ENCODE measurements around the gene ARHGAP44. TPM values are rescaled to one million over a fixed set of nuclear protein-coding genes. Genes with fewer than 3 reads are reported as not detected.

Gene ARHGAP44
- total and polyA plus RNA-seq, 9 of the 15 experiments (the other 6 are each of a cell fraction or from before 2014, with no cell fraction given) = 0.01 to 0.68 (median 0.07) TPM; not detected in 1

DNA sequence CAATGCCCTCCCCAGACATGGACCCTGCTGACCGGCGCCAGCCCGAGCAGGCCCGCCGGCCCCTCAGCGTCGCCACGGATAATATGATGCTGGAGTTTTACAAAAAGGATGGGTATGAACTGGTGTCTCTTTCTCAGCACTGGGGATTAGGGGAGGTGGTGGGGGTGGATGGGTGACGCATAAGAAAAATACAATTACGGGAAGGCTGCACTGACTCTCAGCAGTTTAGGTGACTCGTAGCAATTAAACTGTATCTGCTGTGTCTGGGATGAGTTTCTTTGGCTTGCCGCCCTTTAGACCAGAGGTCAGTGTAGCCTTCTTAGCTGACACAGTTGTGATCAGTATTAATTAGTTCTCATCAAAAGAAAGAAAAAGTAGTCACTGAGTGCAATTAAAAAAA is 169.5 kb downstream of the ARHGAP44 start:
- Histone ChIP-seq H3K4me3 (no peak overlapping the region), H3K79me2 (ENCODE audit: control insufficient read depth, insufficient read depth, low read length) (no peaks in the 10 kb centered on the region), H3K36me3 (ENCODE audit: control insufficient read depth, insufficient read depth, low read length) (no peaks in the 10 kb centered on the region), H2AFZ (ENCODE audit: low read depth, low read length) (no peak overlapping the region), H3K4me2 (ENCODE audit: insufficient read depth, low read length) (no peak overlapping the region), H3K9me1 (ENCODE audit: control insufficient read depth, insufficient read depth, low read length) (no peaks in the 10 kb centered on the region), H3K4me1 (replicated peaks in 1 of 2; ENCODE audit: control insufficient read depth in 2 of 2, insufficient read depth in 2 of 2, low read length in 2 of 2) (no peaks in the 10 kb centered on the region), H3K27ac (ENCODE audit: extremely low read depth, low read depth, low read length) (no peak overlapping the region), H3K27me3 (ENCODE audit: control insufficient read depth in 2 of 2, insufficient read depth in 2 of 2, low read length in 2 of 2) (peaks cover 3 to 24% of the 10 kb centered on the region in 2 experiments; a peak in 4 of 5 replicates), H3K9me3 (replicated peaks; ENCODE audit: control insufficient read depth, insufficient read depth, low read depth, low read length) (no peaks in the 10 kb centered on the region), H4K20me1 (replicated peaks; ENCODE audit: control insufficient read depth, insufficient read depth, low read length) (no peaks in the 10 kb centered on the region), H3K9ac (ENCODE audit: insufficient read depth in 1 of 2, low read depth in 2 of 2, low read length in 2 of 2) (no peak overlapping the region)
- CTCF ChIA-PET (ENCODE audit: low intra/inter-chr PET ratio) = interaction anchor here (0.6 kb wide), 1 partner anchor 1950 kb away, joined by 3 read pairs; no protein-coding TSS in a partner anchor
- POLR2A ChIA-PET = no interaction called here
- in situ Hi-C loops (cut with MboI) = no loop called here
- FAIRE-seq (no peak), DNase-seq (ENCODE audit: extremely low read depth in 1 of 4, low spot score in 3 of 4) (no peak), ATAC-seq (no peak)
- 0% methylated on average over 7 of the region's 12 CpGs for WGBS (ENCODE audit: insufficient coverage, low coverage, missing lambda C conversion rate)
- TF ChIP-seq ZNF134 (CRISPR knock-in tag; conservative IDR thresholded peaks at IDR 0.05) = no peak
- no peak for TF ChIP-seq MCM7 (IDR thresholded peaks at IDR 0.05)
- TF ChIP-seq ZNF197 (CRISPR knock-in tag; IDR thresholded peaks at IDR 0.05; ENCODE audit: low read depth) = no peak
- TF ChIP-seq BRCA1 (IDR thresholded peaks at IDR 0.05) = no peak
- TF ChIP-seq BRCA1 (CRISPR knock-in tag; IDR thresholded peaks at IDR 0.05) = no peak
- TF ChIP-seq TCF7L2 (IDR thresholded peaks at IDR 0.05; ENCODE audit: low read depth, low read length) = no peak
- TF ChIP-seq, protein P1, sequence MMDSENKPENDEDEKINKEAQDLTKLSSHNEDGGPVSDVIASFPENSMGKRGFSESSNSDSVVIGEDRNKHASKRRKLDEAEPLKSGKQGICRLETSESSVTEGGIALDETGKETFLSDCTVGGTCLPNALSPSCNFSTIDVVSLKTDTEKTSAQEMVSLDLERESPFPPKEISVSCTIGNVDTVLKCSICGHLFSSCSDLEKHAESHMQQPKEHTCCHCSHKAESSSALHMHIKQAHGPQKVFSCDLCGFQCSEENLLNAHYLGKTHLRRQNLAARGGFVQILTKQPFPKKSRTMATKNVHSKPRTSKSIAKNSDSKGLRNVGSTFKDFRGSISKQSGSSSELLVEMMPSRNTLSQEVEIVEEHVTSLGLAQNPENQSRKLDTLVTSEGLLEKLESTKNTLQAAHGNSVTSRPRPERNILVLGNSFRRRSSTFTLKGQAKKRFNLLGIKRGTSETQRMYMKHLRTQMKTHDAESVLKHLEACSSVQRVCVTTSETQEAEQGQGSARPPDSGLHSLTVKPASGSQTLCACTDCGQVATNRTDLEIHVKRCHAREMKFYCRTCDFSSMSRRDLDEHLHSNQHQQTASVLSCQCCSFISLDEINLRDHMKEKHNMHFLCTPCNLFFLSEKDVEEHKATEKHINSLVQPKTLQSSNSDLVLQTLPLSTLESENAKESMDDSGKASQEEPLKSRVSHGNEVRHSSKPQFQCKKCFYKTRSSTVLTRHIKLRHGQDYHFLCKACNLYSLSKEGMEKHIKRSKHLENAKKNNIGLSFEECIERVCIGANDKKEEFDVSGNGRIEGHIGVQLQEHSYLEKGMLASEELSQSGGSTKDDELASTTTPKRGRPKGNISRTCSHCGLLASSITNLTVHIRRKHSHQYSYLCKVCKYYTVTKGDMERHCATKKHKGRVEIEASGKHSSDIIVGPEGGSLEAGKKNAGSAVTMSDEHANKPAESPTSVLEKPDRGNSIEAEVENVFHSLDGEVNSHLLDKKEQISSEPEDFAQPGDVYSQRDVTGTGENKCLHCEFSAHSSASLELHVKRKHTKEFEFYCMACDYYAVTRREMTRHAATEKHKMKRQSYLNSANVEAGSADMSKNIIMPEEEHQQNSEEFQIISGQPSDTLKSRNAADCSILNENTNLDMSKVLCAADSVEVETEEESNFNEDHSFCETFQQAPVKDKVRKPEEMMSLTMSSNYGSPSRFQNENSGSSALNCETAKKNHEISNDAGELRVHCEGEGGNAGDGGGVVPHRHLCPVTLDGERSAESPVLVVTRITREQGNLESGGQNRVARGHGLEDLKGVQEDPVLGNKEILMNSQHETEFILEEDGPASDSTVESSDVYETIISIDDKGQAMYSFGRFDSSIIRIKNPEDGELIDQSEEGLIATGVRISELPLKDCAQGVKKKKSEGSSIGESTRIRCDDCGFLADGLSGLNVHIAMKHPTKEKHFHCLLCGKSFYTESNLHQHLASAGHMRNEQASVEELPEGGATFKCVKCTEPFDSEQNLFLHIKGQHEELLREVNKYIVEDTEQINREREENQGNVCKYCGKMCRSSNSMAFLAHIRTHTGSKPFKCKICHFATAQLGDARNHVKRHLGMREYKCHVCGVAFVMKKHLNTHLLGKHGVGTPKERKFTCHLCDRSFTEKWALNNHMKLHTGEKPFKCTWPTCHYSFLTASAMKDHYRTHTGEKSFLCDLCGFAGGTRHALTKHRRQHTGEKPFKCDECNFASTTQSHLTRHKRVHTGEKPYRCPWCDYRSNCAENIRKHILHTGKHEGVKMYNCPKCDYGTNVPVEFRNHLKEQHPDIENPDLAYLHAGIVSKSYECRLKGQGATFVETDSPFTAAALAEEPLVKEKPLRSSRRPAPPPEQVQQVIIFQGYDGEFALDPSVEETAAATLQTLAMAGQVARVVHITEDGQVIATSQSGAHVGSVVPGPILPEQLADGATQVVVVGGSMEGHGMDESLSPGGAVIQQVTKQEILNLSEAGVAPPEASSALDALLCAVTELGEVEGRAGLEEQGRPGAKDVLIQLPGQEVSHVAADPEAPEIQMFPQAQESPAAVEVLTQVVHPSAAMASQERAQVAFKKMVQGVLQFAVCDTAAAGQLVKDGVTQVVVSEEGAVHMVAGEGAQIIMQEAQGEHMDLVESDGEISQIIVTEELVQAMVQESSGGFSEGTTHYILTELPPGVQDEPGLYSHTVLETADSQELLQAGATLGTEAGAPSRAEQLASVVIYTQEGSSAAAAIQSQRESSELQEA (IDR thresholded peaks at IDR 0.05; ENCODE audit: low read depth) = no peak
- no peak for TF ChIP-seq ZNF165 (CRISPR knock-in tag; IDR thresholded peaks at IDR 0.05; ENCODE audit: borderline replicate concordance)
- TF ChIP-seq ZNF3 (CRISPR knock-in tag; IDR thresholded peaks at IDR 0.05) = no peak
- TF ChIP-seq, protein P2, sequence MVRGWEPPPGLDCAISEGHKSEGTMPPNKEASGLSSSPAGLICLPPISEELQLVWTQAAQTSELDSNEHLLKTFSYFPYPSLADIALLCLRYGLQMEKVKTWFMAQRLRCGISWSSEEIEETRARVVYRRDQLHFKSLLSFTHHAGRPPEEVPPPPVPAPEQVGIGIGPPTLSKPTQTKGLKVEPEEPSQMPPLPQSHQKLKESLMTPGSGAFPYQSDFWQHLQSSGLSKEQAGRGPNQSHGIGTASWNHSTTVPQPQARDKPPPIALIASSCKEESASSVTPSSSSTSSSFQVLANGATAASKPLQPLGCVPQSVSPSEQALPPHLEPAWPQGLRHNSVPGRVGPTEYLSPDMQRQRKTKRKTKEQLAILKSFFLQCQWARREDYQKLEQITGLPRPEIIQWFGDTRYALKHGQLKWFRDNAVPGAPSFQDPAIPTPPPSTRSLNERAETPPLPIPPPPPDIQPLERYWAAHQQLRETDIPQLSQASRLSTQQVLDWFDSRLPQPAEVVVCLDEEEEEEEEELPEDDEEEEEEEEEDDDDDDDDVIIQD (CRISPR knock-in tag; IDR thresholded peaks at IDR 0.05) = no peak
- no peak for TF ChIP-seq NFYB (IDR thresholded peaks at IDR 0.05; ENCODE audit: extremely low read depth, insufficient read length)
- no peak for TF ChIP-seq NCOR1 (IDR thresholded peaks at IDR 0.05)
- intact Hi-C loops (cut with micrococcal nuclease) = no loop called here
- BruUV-seq (replicated peaks) = no TSS peak

All from K562 (cell line).